Esophagus muscularis mucosa (tissue), 4 donors: Measurements from ENCODE around the gene SYF2. TPM values are rescaled to one million over a fixed set of nuclear protein-coding genes. Genes with fewer than 3 reads are reported as not detected.

ENCODE experiments used
- DNase-seq: peaks from one replicate; pipeline ENCODE4 v3.0.0-alpha.2; 2017; ENCODE audit errors: extremely low spot score
- H3K27ac ChIP-seq, 4 donors: fragments of 200-600 bp; sonication (generic); replicated peaks in 1 of 4; 1 replicate in 3 of 4; 2 replicates in 1 of 4; pipeline ENCODE4 v1.5.1; 2016 to 2019; ENCODE audit warnings: mild to moderate bottlenecking in 1 of 4
- H3K27me3 ChIP-seq, 4 donors: fragments of 200-600 bp; sonication (generic); one replicate each; pipeline versions ENCODE4 v1.5.1 to v1.6.0; 2016 to 2019
- H3K36me3 ChIP-seq, 4 donors: fragments of 200-600 bp; sonication (generic); one replicate each; pipeline ENCODE4 v1.5.1; 2016 to 2019
- H3K4me1 ChIP-seq, 4 donors: fragments of 200-600 bp; sonication (generic); one replicate each; pipeline ENCODE4 v1.5.1; 2016 to 2019
- H3K4me3 ChIP-seq, 4 donors: fragments of 200-600 bp; sonication (generic); 1 replicate in 2 of 4; 2 replicates in 2 of 4; pipeline ENCODE4 v1.5.1; 2016 to 2019; ENCODE audit warnings: mild to moderate bottlenecking in 4 of 4, moderate library complexity in 1 of 4
- H3K9me3 ChIP-seq, 4 donors: fragments of 200-600 bp; sonication (generic); 1 replicate in 3 of 4; 2 replicates in 1 of 4; pipeline ENCODE4 v1.5.1; 2016 to 2019
- EP300 ChIP-seq: sonication (generic); formaldehyde crosslinking; IDR thresholded peaks from one replicate; pipeline ENCODE4 v1.6.1; 2017; ENCODE audit warnings: antibody characterized with exemption
- POLR2A ChIP-seq: fragments of 450-650 bp; IDR thresholded peaks from one replicate; pipeline ENCODE4 v1.6.1; 2017; ENCODE audit warnings: antibody characterized with exemption, moderate library complexity, mild to moderate bottlenecking, low read depth
- POLR2AphosphoS5 ChIP-seq, 2 donors: sonication (generic); formaldehyde crosslinking; IDR thresholded peaks; one replicate each; pipeline ENCODE4 v1.6.1; 2017; ENCODE audit warnings: antibody characterized with exemption in 2 of 2
- WGBS: methylation state at CpG from one replicate; pipeline ENCODE4 v1.1.5; 2018; 5-methylcytosine and 5-hydroxymethylcytosine counted together
- intact Hi-C: fragments of 100-400 bp; cut with DNase I; formaldehyde crosslinking; loops from one replicate; pipeline ENCODE4 v1.15.1; 2023
- total RNA-seq, 4 donors: library from RNA; depleted of rRNA; stranded (reverse); fragments of >200 nt; gene quantifications; one replicate each; pipeline versions ENCODE4 v1.1.0 to v1.2.1, GENCODE V29; 2016
- TF ChIP-seq, protein P1 (sequence below), 3 experiments: fragments of 200-600 bp in 2 of 3; fragments of 450-650 bp in 1 of 3; sonication (generic) in 2 of 3; IDR thresholded peaks; one replicate each; pipeline ENCODE4 v1.5.1; 2017 to 2019; ENCODE audit warnings: antibody characterized with exemption in 3 of 3, mild to moderate bottlenecking in 2 of 3, moderate library complexity in 1 of 3

Gene SYF2
- total RNA-seq, 4 donors from 2014 or later: 56.9 to 76.7 (median 65.2) TPM

DNA sequence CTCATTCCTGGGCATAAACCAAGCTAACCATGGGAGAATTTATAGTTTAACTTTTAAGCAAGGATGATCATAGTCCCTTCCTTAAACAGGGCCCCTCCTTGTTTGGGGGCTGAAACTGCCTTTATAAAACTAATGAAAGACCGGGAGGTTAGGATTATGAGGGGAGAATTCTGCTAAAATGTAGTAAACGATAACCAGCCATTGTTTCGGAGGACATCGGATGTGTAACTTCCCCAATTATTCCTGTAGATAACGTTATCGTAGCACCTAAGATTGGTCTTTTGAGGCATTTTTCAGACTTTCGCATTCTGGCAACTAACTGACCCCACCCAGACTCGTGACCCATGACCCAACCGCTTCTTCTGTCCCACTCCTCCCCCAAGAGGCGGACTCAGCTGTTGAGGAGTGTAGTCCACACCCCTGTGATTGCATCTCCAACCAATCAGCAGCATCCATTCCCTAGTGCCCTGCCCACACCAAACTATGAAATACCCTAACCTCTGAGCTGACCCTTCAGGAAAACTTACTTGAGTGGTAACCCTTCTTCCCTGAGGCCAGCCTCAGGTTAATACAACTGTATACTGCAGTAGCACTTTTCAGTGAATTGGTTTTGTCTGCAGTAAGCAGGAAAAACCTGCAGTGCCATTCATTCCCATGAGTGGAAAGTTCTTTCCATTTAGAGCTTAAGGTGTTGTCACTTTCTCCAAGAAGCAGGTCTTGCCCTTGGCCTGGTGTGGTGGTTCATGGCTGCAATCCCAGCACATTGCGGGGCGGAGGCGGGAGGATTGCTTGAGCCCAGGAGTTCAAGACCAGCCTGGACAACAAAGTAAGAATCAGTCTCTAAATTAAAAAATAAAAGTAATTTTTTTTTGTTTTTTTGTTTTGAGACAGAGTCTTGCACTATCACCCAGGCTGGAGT lies 823 bp upstream of the SYF2 start:
- peaks cover 12 to 47% (median 30%) of the 10 kb centered on the region in 4 donors for H3K36me3 ChIP-seq
- 23% methylated on average over 13 of the region's 13 CpGs for WGBS
- intact Hi-C loops: no loop called here
- TF ChIP-seq POLR2AphosphoS5 (IDR thresholded peaks at IDR 0.05) (peak in 1 of 2 donors; percentile 62), POLR2A (no peak)
- TF ChIP-seq, protein P1, sequence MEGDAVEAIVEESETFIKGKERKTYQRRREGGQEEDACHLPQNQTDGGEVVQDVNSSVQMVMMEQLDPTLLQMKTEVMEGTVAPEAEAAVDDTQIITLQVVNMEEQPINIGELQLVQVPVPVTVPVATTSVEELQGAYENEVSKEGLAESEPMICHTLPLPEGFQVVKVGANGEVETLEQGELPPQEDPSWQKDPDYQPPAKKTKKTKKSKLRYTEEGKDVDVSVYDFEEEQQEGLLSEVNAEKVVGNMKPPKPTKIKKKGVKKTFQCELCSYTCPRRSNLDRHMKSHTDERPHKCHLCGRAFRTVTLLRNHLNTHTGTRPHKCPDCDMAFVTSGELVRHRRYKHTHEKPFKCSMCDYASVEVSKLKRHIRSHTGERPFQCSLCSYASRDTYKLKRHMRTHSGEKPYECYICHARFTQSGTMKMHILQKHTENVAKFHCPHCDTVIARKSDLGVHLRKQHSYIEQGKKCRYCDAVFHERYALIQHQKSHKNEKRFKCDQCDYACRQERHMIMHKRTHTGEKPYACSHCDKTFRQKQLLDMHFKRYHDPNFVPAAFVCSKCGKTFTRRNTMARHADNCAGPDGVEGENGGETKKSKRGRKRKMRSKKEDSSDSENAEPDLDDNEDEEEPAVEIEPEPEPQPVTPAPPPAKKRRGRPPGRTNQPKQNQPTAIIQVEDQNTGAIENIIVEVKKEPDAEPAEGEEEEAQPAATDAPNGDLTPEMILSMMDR (IDR thresholded peaks at IDR 0.05): no peak
- H3K4me1 ChIP-seq: peaks cover 28 to 51% (median 40%) of the 10 kb centered on the region in 4 donors
- no peaks in the 10 kb centered on the region for H3K9me3 ChIP-seq
- peak overlapping the region; percentile 89 to 95 (median 92) for H3K27ac ChIP-seq
- peak; percentile 94 for DNase-seq
- peak overlapping the region; percentile 71 to 93 (median 80) for H3K4me3 ChIP-seq
- no peaks in the 10 kb centered on the region for H3K27me3 ChIP-seq

GRCh38 chr1:25223471-25223870 lies 8.8 kb downstream of the SYF2 start:
- Histone ChIP-seq H3K27ac (no peak overlapping the region), H3K27me3 (no peaks in the 10 kb centered on the region), H3K4me1 (no peaks in the 10 kb centered on the region), H3K9me3 (no peaks in the 10 kb centered on the region), H3K36me3 (peaks cover 74 to 94% (median 92%) of the 10 kb centered on the region in 4 donors), H3K4me3 (no peak overlapping the region)
- DNase-seq: no peak
- TF ChIP-seq POLR2AphosphoS5 (IDR thresholded peaks at IDR 0.05): no peak
- TF ChIP-seq EP300: no peak
- no peak for TF ChIP-seq POLR2A
- TF ChIP-seq, protein P1 (IDR thresholded peaks at IDR 0.05): no peak
- intact Hi-C loops: loop anchor here (10.0 kb wide), 1 partner anchor 569 kb away; no protein-coding TSS in a partner anchor
- 89% methylated on average over 3 of the region's 3 CpGs for WGBS

GRCh38 chr1:25222606-25223005 lies 9.7 kb downstream of the SYF2 start:
- Histone ChIP-seq H3K27me3 (no peaks in the 10 kb centered on the region), H3K36me3 (peaks cover 67 to 85% (median 83%) of the 10 kb centered on the region in 4 donors), H3K4me1 (no peaks in the 10 kb centered on the region), H3K9me3 (no peaks in the 10 kb centered on the region), H3K4me3 (no peak overlapping the region), H3K27ac (no peak overlapping the region)
- 87% methylated on average over 4 of the region's 4 CpGs for WGBS
- DNase-seq: no peak
- intact Hi-C loops: loop anchor here (10.0 kb wide), 1 partner anchor 568 kb away; no protein-coding TSS in a partner anchor
- TF ChIP-seq, protein P1 (IDR thresholded peaks at IDR 0.05): no peak
- TF ChIP-seq POLR2AphosphoS5 (IDR thresholded peaks at IDR 0.05) (no peak), EP300 (no peak), POLR2A (no peak)

DNA sequence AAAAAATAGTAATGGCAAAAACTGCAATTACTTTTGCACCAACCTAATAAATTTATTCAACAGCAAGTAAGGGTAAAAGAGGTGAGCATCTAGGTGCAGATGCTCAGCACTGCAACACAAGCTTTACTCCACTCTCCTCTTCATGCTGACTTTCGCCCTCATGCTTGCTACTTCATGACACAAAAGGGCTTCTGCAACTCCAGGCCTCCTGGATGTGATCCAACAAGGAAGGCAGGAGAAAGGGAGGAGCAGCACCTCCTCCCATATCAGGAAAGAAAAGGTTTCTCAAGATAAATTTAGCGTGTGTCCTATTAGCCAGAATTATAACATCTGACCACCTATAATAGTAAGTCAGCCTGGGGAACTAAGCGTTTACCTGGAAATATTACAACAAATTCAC lies 11.6 kb downstream of the SYF2 start:
- Histone ChIP-seq H3K4me3 (no peak overlapping the region), H3K27me3 (no peaks in the 10 kb centered on the region), H3K4me1 (no peaks in the 10 kb centered on the region), H3K9me3 (no peaks in the 10 kb centered on the region), H3K27ac (no peak overlapping the region), H3K36me3 (peaks cover 49 to 66% (median 63%) of the 10 kb centered on the region in 4 donors)
- WGBS: 92% methylated on average over 3 of the region's 3 CpGs
- intact Hi-C loops: loop anchor here (10.0 kb wide), 1 partner anchor 566 kb away; no protein-coding TSS in a partner anchor
- no peak for DNase-seq
- TF ChIP-seq EP300: no peak
- no peak for TF ChIP-seq POLR2AphosphoS5 (IDR thresholded peaks at IDR 0.05)
- TF ChIP-seq POLR2A: no peak
- TF ChIP-seq, protein P1 (IDR thresholded peaks at IDR 0.05): no peak
